CD4-positive, alpha-beta T cell treated with Interleukin-1 beta for 1 hour (primary cell): Measurements from ENCODE around the gene ZNF777.
"Not testable (repeated sequence)": the region's sequence is repeated elsewhere in the genome, so short reads cannot be mapped to it uniquely, and the experiment has no call there.

Experiments
- DNase-seq, 2 donors: peaks; one replicate each; pipeline ENCODE4 v3.0.0-alpha.2; 2020 to 2022

Gene ZNF777

DNA sequence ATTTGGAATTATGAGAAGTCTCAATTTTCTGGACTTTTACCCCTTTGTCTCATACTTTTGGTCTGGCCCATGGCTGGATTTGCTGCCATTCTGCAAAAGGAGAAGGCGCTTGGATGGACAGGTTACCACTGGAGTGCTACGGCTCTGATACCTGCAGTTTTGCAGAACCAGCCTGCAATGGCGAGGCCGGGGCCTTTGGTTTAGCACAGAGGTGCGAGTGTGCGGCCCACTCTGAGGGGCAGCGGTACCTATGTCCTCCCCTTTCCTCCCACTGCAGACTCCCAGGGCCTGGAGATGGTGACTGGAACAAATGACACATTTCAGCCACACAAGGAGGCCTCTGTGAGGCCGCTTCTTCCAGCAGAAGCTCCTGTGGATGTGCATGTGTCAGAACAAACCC lies 11.9 kb downstream of the ZNF777 start:
- DNase-seq: no peak

DNA sequence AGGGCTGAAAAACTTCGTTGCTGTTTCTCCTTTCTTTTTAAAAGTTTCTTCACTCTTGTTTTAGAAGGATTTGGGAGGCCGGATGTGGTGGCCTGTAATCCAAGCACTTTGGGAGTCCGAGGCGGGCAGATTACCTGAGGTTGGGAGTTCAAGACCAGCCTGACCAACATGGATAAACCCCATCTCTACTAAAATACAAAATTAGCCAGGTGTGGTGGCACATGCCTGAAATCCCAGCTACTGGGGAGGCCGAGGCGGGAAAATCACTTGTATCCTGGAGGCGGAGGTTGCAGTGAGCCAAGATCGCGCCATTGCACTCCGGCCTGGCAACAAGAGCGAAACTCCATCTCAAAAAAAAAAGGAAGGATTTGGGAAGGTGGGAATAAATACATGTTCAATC lies 14.8 kb downstream of the ZNF777 start:
- DNase-seq: not testable (repeated sequence)

DNA sequence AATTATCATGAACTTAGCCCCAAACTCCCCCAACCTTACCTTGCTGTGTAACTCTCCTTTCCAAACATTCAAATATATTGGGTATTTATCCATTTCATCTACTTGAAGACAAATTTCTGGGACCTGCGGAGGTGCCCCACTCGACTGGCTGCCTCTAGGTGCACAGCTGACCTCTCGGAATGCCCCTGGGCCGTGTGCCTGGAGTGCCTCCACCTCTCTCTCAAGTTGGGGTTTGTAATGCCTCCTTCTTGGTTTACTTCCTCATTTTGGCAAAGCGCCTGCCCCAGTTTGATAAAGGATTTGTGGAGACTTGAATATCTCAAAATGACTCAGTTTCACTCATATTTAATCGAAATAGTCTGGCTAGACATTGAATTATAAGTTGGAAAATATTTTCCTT lies 16.6 kb downstream of the ZNF777 start:
- no peak for DNase-seq

DNA sequence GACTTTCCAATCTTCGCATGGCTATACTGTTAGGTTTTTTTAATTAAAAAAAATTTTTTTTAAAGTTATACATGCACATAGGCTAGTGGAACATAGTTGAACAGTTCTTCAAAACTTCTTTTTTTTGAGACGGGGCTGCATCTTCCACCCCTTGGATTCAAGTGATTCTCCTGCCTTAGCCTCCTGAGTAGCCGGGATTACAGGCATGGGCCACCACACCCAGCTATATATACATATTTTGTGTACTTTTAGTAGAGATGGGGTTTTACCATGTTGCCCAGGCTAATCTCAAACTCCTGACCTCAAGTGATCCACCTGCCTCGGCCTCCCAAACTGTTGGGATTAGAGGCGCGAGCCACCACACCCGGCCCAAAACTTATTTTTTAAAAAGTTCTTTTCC lies 17.3 kb downstream of the ZNF777 start:
- no peak for DNase-seq

DNA sequence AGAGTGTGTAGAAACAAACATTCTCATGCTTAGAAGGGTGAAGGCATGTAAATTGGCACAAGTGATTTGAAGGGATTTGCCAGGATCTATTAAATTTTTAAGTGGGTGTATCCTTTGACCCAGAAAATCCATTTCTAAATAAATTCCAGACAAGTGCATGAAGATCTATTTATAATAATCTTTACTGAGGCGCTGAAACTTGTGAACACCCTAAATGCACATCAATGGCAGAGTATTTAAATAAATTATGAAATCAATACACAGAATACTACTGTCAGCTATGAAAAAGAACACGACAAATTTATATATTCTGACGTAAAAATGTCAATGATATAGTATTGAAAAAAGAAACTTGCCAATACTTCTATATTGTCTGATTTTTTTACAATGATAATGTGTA lies 17.9 kb downstream of the ZNF777 start:
- no peak for DNase-seq

DNA sequence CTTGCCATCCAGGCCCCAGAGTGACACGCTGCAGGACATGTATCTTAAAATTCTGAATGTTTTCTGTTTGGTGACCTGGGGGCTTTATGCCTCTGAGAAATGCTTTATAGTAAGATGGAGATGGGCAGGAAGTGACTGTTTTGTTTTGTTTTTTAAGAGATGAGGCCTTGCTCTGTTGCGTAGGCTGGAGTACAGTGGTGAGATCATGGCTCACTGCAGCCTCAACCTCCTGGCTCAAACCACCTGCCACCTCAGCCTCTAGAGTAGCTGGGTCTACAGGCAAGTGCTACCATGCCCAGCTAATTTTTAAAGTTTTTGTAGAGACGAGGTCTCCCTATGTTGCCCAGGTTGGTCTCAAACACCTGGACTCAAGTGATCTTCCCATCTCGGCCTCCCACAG lies 20.6 kb downstream of the ZNF777 start:
- DNase-seq: peak in 1 of 2 donors; percentile 10

DNA sequence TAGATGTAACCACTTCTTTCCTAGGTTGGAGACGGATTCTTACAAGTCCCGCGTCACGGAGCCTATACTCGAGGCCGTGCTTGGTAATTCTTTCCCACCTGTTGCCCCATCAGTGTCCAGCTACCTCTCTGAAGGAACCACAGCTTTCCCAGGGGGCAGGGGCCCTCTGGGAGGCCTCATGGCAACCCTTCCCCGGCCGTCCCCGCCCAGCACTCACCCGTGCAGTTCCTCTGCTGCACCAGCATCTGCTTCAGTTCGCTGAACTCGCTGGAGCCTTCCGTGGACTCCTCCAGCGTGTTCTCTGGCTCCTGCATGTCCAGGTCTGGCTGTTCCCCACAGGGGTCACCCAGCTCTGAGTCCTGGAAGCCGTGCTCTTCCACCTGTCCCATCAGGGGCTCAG lies 24.5 kb downstream of the ZNF777 start:
- DNase-seq: no peak

DNA sequence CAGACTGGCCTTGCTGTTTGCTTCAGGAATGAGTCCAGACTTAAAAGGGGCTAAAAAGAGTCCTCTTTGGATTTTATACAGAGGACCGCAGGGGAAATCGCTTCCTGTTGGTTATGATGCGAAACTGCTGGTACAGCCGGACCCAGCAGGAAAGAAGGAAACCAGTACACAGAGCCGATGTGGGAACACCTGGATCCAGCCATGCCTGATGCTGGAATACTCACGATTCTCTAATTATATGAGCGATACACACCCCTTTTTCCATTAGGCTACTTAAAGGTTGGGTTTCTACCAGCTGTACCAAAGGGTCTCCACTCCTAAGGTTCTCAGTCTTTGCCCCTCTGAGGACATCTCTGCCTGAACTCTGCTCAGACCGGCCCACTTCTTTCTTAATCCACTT lies 27.7 kb downstream of the ZNF777 start:
- DNase-seq: no peak

DNA sequence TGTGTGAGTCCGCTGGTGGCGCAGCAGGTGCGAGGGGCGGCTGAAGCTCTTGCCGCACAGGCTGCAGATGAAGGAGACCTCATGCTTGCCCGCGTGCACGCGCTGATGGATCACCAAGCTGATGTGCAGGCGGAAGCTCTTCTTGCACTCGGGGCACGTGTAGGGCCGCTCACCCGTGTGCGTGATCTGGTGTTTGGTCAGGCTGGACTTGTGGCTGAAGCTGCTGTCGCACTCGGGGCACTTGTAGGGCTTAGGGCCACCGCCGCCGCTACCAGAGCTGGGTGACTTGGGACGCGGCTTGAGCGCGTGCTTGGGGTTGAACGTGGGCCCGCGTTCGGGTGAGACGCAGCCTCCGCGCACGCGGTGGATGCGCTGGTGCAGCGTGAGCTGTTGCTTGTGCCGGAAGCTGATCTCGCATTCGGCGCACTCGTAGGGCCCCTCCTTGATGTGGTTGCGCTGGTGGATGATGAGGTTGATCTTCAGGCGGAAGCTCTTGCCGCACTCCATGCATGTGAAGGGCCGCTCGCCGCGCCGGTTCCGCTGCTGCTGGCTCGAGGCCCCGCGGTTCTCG lies 28.7 kb downstream of the ZNF777 start:
- no peak for DNase-seq

DNA sequence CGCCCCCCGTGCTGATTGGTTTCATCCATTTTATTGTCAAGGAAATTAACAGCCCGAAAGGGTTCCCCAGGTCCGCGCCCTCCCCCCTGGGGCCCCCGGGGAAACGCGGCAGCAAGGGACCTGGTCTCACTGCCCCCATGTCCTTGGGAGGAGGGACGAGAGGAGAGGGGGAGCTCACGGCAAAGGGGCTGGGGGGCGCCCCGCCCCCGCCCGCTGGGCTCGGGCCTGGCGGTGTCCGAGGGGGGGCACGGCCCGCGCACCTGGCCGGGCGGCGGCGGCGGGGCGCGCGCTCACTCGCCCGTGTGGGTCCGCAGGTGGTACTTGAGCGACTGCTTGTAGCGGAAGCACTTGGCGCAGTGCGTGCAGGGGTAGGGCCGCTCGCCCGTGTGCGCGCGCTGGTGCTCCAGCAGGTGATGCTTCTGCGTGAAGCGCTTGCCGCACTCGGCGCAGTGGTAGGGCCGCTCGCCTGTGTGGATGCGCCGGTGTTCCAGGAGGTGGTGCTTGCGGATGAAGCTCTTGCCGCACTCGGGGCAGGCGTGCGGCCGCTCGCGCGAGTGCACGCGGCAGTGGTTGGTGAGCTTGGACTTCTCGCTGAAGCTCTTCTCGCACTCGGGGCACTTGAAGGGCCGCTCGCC lies 29.3 kb downstream of the ZNF777 start:
- DNase-seq: no peak

DNA sequence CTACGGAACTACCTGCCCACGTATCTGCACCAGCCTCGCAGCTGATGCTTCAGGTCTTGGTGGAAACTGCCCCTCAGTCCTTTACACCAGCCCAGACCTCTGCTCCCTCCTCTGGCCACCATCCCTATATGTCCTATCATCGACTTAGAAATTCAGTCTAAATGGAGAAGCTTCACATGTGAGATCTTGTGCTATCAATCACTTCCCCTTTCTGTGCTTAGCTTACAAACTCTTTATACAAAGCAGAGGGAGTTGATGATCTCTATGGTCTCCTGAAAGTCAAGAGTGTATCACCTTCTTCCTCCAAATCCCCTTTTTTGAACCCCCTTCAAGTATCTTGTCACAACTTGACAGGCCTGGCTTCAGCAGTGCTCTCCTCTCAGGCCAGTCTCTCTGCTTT lies 30.7 kb downstream of the ZNF777 start:
- no peak for DNase-seq

DNA sequence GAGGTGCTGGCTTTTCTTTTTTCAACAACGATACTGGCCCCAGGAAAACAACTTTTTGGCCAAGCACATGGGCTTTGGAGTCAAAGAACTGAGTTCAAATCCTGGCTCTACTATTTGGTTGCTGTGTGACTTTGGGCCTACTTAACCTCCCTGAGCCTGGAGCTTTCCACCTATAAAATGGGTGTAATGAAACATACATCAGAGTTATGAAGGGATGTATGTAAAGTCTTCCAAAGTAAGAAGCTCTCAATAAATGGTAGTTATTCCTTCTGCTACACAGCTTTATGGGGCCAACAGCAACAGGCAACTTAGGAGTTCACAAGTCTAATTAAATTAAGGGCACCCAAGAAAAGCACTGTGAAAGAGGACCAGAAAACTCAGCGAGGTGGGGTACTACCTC lies 33.0 kb downstream of the ZNF777 start:
- DNase-seq: no peak

DNA sequence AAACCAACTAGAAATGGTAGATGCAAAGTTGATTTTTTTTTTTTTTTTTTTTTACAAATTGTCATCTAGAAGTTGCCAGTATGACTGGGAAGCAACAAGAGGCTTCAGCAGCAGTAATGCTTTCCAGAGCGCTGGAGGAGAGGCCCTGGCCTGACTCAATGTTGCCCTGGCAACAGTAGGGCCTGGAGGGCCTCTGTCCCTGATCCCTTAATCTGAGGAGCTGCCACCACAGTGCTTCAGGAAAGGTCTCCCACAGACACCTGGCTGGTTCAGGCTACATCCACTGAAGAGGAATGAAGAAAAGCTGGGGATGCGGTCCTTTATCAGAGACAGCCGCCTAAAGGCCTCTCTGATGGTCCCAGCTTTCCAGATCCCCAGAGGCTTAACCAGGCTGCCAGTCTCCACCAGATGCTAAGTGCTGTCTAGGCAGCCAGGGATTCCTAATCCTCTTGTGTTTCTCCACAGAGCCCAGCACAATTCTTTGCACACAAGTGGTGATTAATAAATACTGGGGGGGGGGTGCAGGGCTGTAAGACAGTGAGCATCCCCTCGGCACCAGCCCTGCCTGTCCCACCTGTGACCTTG lies 33.7 kb downstream of the ZNF777 start:
- no peak for DNase-seq

DNA sequence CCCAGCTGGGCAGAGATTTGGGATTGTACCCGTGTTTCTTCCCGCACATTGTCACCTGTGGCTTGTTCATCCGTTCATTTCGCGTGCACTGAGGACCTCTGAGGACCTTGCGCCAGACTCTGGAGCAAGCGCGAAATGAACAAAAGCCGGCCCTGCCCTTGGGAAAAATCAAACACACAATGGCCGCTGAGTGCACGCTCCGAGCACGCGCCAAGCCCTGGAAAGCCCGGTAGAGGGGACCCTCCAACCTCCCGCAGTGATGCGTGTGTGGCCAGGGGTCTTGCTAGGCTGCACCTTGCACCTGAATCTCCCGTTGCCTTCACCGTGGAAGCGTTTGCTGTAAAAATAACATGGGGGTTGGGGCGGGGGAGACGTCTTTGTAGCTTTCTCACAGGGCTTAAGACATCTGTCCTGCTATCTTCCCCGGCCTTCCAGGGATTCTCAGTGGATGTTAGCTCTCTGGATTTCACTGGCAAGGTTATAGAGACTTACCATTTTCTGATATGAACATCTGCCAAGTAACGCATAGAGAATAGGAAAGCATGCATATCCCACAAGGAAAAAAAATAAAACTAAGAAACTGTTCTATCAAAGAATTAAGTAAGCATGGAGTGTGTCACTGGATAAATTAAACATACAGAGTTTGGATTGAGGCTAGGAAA lies 37.3 kb downstream of the ZNF777 start:
- DNase-seq: no peak

DNA sequence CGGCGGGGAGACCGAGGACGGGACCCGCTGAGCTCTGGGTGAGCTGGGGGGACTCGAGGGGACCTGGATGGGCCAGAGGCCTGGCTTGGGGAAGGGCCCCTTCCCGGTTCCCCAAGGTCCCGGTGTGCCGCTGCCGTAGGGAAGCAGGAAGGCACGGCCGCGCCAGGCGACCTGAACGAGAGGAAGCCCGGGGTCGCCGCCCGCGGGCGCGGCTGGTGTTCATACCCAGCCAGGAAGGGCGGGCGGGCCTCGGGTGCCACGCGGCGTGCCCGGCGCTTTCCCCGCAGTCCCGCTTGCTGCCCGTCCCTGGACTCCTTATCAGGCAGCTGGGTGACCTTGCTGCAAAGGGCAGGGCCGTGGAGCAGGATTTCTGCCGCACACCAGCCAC lies 38.0 kb downstream of the ZNF777 start:
- no peak for DNase-seq

DNA sequence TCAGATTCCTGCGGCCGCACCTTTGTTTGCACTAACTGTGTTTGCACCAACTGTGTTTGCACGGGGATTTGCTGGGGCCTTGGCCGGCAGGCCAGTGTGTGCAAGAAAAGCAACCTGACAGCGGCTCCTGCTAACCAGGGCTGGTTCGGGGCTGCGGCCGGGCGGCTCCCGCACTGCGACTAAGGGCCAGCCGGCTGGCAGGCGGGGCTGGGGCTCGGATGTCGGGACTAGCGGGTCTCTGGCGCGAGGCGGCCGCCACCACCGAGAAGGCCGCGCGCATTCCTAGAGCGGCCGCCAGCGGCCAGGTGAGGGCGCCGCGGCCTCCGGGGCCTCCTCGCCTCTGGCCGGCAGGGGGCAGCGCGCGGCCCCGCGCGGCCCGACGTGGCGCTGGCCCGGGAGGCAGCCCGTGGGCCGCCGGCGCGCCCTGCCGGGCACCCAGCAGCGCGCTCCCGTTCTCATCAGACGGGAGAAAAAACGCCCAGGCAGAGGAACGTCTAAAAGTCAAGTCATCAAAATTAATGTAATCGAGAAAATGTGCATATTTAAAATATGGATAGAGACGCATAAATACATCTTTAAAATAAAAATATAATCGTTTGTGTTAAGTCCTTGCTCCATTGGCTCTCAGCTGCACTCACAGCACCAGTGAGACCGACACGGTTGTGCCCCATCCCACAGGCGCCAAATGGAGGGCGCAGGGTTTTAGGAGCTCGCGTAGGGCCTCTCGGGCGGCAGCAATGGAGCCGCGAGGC lies 38.5 kb downstream of the ZNF777 start:
- DNase-seq: peak; percentile 81

DNA sequence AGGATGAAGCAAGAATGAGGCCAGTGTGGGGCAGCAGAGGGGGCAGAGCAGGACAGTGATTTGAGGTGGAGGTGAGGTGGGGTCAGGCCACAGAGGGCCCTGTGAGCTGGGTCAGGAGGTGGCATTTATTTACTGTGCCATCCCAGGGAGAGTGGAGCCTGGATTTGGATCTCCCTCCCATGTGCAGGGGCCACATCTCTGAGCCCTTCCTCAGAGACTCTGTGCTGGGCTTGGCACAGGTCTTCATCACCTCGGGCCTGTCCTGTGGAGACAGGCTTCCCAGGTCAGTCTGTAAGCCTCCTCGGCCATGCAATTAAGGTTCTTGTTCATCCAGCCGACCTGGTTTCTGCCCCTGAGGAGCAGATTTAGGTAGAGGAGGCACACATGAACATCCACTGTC lies 40.9 kb downstream of the ZNF777 start:
- no peak for DNase-seq

DNA sequence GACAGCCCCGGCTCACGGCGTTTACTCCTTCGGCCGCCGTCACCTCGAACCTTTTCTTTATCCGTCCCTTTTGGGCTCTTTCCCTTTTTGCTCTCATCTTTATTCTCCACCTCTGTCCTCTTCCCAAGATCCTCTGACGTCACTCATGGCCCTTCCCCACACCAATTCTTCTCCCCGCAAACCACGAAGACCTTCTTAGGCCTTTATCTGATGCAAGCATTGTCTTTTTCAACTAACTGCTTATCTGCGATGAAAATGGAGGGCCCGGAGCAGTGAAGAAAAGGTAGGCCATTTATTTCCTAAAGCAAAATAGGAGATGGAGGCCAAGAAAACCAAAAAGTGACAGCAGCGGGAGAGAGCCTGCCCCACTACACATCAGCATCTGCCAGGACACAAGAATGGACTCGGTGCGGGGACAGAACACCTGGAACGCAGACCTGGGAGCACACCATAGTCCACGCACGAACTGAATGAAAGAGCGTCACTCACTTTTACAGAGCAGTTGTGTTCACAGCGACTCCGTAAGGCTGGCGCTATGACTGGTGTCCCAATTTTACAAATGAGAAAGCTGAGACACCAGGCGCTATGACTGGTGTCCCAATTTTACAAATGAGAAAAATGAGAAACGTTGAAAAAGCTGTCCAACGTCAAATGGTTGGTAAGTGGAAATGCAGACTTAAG lies 45.3 kb downstream of the ZNF777 start:
- DNase-seq: no peak

DNA sequence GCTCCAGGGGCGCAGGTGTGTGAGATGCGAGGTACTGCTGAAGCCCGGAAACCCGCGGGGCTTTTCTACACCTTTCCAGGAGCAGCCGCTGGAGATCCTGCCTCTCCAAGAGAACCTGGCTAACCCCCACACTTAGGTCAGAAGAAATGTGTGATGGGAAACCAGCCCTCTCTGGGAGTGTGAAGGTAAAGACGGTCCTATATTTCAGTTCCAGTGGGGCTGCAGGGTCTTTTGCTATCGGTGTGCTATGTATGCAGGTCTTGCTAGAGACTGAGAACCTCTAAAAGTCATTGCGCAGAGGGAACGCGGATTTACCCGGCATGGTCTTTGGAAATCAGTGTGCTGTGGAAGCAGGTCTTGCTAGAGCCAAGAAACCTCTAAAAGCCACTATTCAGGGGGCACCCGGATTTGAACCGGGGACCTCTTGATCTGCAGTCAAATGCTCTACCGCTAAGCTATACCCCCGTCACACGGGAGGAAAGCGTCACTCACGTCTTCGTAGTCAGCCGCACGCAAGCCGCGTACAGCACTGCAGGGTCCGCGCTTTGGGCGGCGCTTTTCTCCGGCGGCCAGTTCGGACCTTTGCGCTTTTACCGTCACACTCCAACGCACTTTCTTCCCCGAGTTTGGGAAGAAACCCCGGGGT lies 46.0 kb downstream of the ZNF777 start:
- peak; percentile 39 to 68 for DNase-seq

DNA sequence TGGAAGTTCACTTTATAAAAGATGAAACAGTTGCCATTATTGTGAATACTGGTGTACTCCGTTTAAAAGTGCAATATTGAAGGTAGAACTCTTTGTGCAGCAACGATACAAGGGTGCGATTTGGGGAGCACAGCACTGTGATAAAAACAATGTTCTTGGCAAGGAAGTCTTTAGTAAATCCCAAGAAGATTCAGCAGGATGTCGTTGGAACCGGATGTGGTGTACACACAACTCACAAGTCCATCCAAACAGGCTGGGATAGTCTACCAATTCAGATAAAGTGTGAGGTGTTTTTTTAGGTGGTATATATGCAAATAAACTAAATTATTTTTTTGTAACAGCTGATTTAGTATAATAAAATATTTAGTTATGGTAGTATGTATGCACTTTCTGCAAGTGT lies 46.7 kb downstream of the ZNF777 start:
- DNase-seq: no peak

DNA sequence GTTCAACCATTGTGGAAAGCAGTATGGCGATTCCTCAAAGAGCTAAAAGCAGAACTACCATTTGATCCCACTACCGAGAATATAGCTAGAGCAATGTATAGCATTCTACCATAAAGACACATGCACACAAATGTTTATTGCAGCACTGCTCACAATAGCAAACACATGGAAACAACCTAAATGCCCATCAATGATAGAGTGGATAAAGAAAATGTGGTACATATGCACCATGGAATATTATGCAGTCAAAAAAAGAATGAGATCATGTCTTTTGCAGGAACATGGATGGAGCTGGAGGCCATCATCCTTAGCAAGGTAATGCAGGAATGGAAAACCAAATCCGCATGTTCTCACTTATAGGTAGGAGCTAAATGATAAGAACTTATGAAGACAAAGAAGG lies 47.8 kb downstream of the ZNF777 start:
- DNase-seq: not testable (repeated sequence)

DNA sequence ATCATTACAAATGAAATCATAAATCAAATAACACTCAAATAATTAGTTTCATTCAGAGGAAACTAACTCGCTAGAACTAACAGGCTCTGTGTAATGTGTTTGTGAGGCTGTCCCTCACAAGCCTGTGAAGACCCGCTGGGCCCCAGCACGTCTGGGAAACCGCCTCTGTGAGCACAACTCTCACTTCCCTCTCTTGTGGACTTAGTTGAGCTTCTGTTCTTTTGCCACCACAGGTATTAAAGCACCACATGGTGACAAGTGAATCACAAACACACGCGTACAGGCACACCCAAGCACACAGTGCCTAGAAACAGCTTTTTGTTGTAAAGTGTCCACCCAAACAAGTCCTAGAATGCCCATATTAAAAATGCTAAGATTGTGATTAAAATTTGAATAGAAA lies 51.0 kb downstream of the ZNF777 start:
- no peak for DNase-seq

DNA sequence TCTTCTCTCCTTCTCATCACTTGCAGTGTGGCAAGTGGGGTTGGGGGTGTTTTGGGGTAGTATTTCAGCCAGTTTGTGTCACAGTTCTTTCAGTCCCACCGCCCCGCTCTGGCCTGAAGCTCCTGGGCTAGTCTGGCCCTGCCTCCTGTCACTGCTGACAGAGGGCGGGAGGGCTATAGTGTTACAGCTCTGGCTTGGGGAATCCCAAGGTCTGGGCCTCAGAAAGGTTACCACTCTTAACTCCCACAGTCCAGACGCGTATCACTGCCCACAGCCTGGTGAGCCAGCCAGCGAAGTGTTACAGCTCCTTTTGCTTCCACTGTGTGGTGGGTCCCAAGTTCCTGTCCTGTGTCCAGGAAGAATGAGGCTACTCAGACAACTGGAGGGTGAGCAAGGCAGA lies 56.0 kb downstream of the ZNF777 start:
- no peak for DNase-seq
